T-helper 2 cell treated with Interferon-gamma antibody and Interleukin-4, amounts not matched to agents 5 μg/mL and 100 μg/mL, for 36 hours (primary cell): Measurements from ENCODE around the gene TMX3.

Experiments
- DNase-seq: peaks from one replicate; pipeline ENCODE4 v3.0.0; 2021; ENCODE audit warnings: low spot score
- H3K27ac Mint-ChIP-seq: one replicate; pipeline ENCODE4 v1.8.0; 2021; ENCODE audit warnings: mild to moderate bottlenecking, mixed read lengths
- H3K27me3 Mint-ChIP-seq: one replicate; pipeline ENCODE4 v1.8.0; 2021; ENCODE audit warnings: low read depth, mixed read lengths
- H3K36me3 Mint-ChIP-seq: one replicate; pipeline ENCODE4 v1.8.0; 2021; ENCODE audit warnings: low read depth, mixed read lengths
- H3K4me1 Mint-ChIP-seq: one replicate; pipeline ENCODE4 v1.8.0; 2021; ENCODE audit warnings: low read depth, mixed read lengths
- H3K4me3 Mint-ChIP-seq: one replicate; pipeline ENCODE4 v1.8.0; 2022; ENCODE audit warnings: mild to moderate bottlenecking, moderate library complexity, mixed read lengths
- H3K9me3 Mint-ChIP-seq: one replicate; pipeline ENCODE4 v1.8.0; 2021; ENCODE audit warnings: mixed read lengths

The TMX3 gene

GRCh38 chr18:68714712-68715496, at the start of gene TMX3:
Gene TMX3, minus strand, starts transcription at chr18:68715108. Its CDS starts 127 bp downstream, at chr18:68714981.
- peaks cover 30% of the 10 kb centered on the region for H3K4me1 Mint-ChIP-seq
- H3K4me3 Mint-ChIP-seq = peak within 1 kb of the TSS; percentile 91
- DNase-seq = peak; percentile 94
- peaks cover 27% of the 10 kb centered on the region for H3K36me3 Mint-ChIP-seq
- peak within 1 kb of the TSS; percentile 93 for H3K27ac Mint-ChIP-seq
- no peaks in the 10 kb centered on the region for H3K27me3 Mint-ChIP-seq
- H3K9me3 Mint-ChIP-seq = no peaks in the 10 kb centered on the region

GRCh38 chr18:68764016-68764415, 49.1 kb upstream of the TMX3 start:
- no peak for DNase-seq
- H3K9me3 Mint-ChIP-seq = no peaks in the 10 kb centered on the region
- H3K27ac Mint-ChIP-seq = no peak overlapping the region
- no peak overlapping the region for H3K4me3 Mint-ChIP-seq
- no peaks in the 10 kb centered on the region for H3K4me1 Mint-ChIP-seq
- H3K27me3 Mint-ChIP-seq = no peaks in the 10 kb centered on the region
- H3K36me3 Mint-ChIP-seq = no peaks in the 10 kb centered on the region

- Mint-ChIP-seq H3K4me3 (no peak overlapping the region), H3K27ac (no peak overlapping the region), H3K4me1 (no peaks in the 10 kb centered on the region)
These were observed 48.2 kb upstream of the TMX3 start for GRCh38 chr18:68763083-68763482.

GRCh38 chr18:68759308-68759707, 44.4 kb upstream of the TMX3 start:
- Mint-ChIP-seq H3K4me1 (no peaks in the 10 kb centered on the region), H3K9me3 (no peaks in the 10 kb centered on the region), H3K27ac (no peak overlapping the region), H3K27me3 (no peaks in the 10 kb centered on the region), H3K36me3 (no peaks in the 10 kb centered on the region), H3K4me3 (no peak overlapping the region)
- no peak for DNase-seq

More at GRCh38 chr18:68763083-68763482, 48.2 kb upstream of the TMX3 start:
- Mint-ChIP-seq H3K36me3 (no peaks in the 10 kb centered on the region), H3K9me3 (no peaks in the 10 kb centered on the region), H3K27me3 (no peaks in the 10 kb centered on the region)
- no peak for DNase-seq

GRCh38 chr18:68757126-68757525, 42.2 kb upstream of the TMX3 start:
- DNase-seq = no peak
- Mint-ChIP-seq H3K27ac (no peak overlapping the region), H3K4me3 (no peak overlapping the region), H3K9me3 (no peaks in the 10 kb centered on the region), H3K36me3 (no peaks in the 10 kb centered on the region), H3K27me3 (no peaks in the 10 kb centered on the region), H3K4me1 (no peaks in the 10 kb centered on the region)

- Mint-ChIP-seq H3K4me1 (no peaks in the 10 kb centered on the region), H3K27ac (no peak overlapping the region), H3K9me3 (no peaks in the 10 kb centered on the region), H3K4me3 (no peak overlapping the region), H3K27me3 (no peaks in the 10 kb centered on the region), H3K36me3 (no peaks in the 10 kb centered on the region)
- no peak for DNase-seq
These were observed 27.3 kb upstream of the TMX3 start for GRCh38 chr18:68742206-68742605.

- no peak for DNase-seq
- Mint-ChIP-seq H3K36me3 (no peaks in the 10 kb centered on the region), H3K4me3 (no peak overlapping the region), H3K27ac (no peak overlapping the region), H3K27me3 (no peaks in the 10 kb centered on the region), H3K4me1 (no peaks in the 10 kb centered on the region), H3K9me3 (no peaks in the 10 kb centered on the region)
These were observed 26.1 kb upstream of the TMX3 start for GRCh38 chr18:68740966-68741365.

GRCh38 chr18:68739462-68739861, 24.6 kb upstream of the TMX3 start:
- no peaks in the 10 kb centered on the region for H3K9me3 Mint-ChIP-seq
- no peaks in the 10 kb centered on the region for H3K36me3 Mint-ChIP-seq
- H3K4me3 Mint-ChIP-seq = no peak overlapping the region
- H3K4me1 Mint-ChIP-seq = no peaks in the 10 kb centered on the region
- H3K27ac Mint-ChIP-seq = no peak overlapping the region
- no peak for DNase-seq
- H3K27me3 Mint-ChIP-seq = no peaks in the 10 kb centered on the region

GRCh38 chr18:68738564-68738963, 23.7 kb upstream of the TMX3 start:
- H3K27me3 Mint-ChIP-seq = no peaks in the 10 kb centered on the region
- no peaks in the 10 kb centered on the region for H3K9me3 Mint-ChIP-seq
- no peak for DNase-seq
- no peaks in the 10 kb centered on the region for H3K4me1 Mint-ChIP-seq
- H3K27ac Mint-ChIP-seq = no peak overlapping the region
- H3K4me3 Mint-ChIP-seq = no peak overlapping the region
- H3K36me3 Mint-ChIP-seq = no peaks in the 10 kb centered on the region

- DNase-seq = no peak
- H3K27me3 Mint-ChIP-seq = no peaks in the 10 kb centered on the region
- H3K27ac Mint-ChIP-seq = no peak overlapping the region
- H3K4me3 Mint-ChIP-seq = no peak overlapping the region
- no peaks in the 10 kb centered on the region for H3K4me1 Mint-ChIP-seq
- no peaks in the 10 kb centered on the region for H3K36me3 Mint-ChIP-seq
- H3K9me3 Mint-ChIP-seq = no peaks in the 10 kb centered on the region
These were observed 20.8 kb upstream of the TMX3 start for GRCh38 chr18:68735483-68736343.

GRCh38 chr18:68734308-68734707, 19.4 kb upstream of the TMX3 start:
- Mint-ChIP-seq H3K4me1 (no peaks in the 10 kb centered on the region), H3K36me3 (no peaks in the 10 kb centered on the region), H3K4me3 (no peak overlapping the region), H3K9me3 (no peaks in the 10 kb centered on the region), H3K27ac (no peak overlapping the region), H3K27me3 (no peaks in the 10 kb centered on the region)
- DNase-seq = no peak

GRCh38 chr18:68733707-68734106, 18.8 kb upstream of the TMX3 start:
- H3K4me3 Mint-ChIP-seq = no peak overlapping the region
- DNase-seq = no peak
- H3K27ac Mint-ChIP-seq = no peak overlapping the region
- H3K36me3 Mint-ChIP-seq = no peaks in the 10 kb centered on the region
- no peaks in the 10 kb centered on the region for H3K9me3 Mint-ChIP-seq
- H3K27me3 Mint-ChIP-seq = peaks cover under 1% of the 10 kb centered on the region
- H3K4me1 Mint-ChIP-seq = no peaks in the 10 kb centered on the region

GRCh38 chr18:68728081-68728700, 13.3 kb upstream of the TMX3 start:
- no peak overlapping the region for H3K27ac Mint-ChIP-seq
- H3K36me3 Mint-ChIP-seq = no peaks in the 10 kb centered on the region
- no peak overlapping the region for H3K4me3 Mint-ChIP-seq

GRCh38 chr18:68727506-68727905, 12.6 kb upstream of the TMX3 start:
- DNase-seq = no peak
- Mint-ChIP-seq H3K36me3 (no peaks in the 10 kb centered on the region), H3K27ac (no peak overlapping the region), H3K9me3 (no peaks in the 10 kb centered on the region), H3K4me3 (no peak overlapping the region), H3K4me1 (peaks cover under 1% of the 10 kb centered on the region), H3K27me3 (peaks cover 3% of the 10 kb centered on the region)

More at GRCh38 chr18:68728081-68728700, 13.3 kb upstream of the TMX3 start:
- DNase-seq = no peak
- Mint-ChIP-seq H3K27me3 (peaks cover 3% of the 10 kb centered on the region), H3K4me1 (no peaks in the 10 kb centered on the region), H3K9me3 (no peaks in the 10 kb centered on the region)
